ENCODE measurements around the gene CHMP3.

DNA sequence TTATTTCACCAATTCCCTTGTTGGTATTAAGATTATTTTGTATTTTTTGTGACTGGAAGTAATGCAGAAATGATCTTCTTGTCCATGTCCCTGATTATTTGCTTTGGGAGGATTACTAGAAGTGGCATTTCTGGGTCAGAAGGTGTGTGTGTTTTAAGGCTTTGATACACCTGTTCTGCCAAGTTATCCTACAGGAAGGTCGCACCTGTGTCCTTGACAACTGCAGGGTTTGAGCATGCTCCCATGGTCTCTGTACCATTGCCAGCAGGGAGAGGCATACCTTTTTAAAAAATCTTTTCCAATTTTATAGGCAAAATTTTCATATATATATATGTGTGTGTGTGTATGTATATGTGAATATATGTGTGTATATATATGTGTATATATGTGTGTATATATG, 92.4 kb downstream of the CHMP3 start:
- TF ChIP-seq RCOR1 (IDR thresholded peaks at IDR 0.05; ENCODE audit: low read length) (no peak), MAX (IDR thresholded peaks at IDR 0.05; ENCODE audit: low read depth) (no peak), NFIC (IDR thresholded peaks at IDR 0.05; ENCODE audit: borderline replicate concordance) (no peak), FOSL2 (IDR thresholded peaks at IDR 0.05; ENCODE audit: borderline replicate concordance, low read depth) (no peak), TCF12 (IDR thresholded peaks at IDR 0.05) (no peak), REST (IDR thresholded peaks at IDR 0.05; ENCODE audit: low read depth, low read length) (no peak), EP300 (IDR thresholded peaks at IDR 0.05; ENCODE audit: borderline replicate concordance in 1 of 2, low read depth in 1 of 2, low read length in 1 of 2) (no peak), ELF1 (IDR thresholded peaks at IDR 0.05) (no peak), EZH2phosphoT487 (IDR thresholded peaks at IDR 0.05; ENCODE audit: borderline replicate concordance, low read depth) (no peak), SMC3 (IDR thresholded peaks at IDR 0.05; ENCODE audit: low read depth, low read length) (no peak), RAD21 (IDR thresholded peaks at IDR 0.05; ENCODE audit: low read length) (no peak), FOXJ3 (CRISPR knock-in tag; IDR thresholded peaks at IDR 0.05) (no peak)
- TF ChIP-seq, protein P1, sequence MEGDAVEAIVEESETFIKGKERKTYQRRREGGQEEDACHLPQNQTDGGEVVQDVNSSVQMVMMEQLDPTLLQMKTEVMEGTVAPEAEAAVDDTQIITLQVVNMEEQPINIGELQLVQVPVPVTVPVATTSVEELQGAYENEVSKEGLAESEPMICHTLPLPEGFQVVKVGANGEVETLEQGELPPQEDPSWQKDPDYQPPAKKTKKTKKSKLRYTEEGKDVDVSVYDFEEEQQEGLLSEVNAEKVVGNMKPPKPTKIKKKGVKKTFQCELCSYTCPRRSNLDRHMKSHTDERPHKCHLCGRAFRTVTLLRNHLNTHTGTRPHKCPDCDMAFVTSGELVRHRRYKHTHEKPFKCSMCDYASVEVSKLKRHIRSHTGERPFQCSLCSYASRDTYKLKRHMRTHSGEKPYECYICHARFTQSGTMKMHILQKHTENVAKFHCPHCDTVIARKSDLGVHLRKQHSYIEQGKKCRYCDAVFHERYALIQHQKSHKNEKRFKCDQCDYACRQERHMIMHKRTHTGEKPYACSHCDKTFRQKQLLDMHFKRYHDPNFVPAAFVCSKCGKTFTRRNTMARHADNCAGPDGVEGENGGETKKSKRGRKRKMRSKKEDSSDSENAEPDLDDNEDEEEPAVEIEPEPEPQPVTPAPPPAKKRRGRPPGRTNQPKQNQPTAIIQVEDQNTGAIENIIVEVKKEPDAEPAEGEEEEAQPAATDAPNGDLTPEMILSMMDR (IDR thresholded peaks at IDR 0.05), result no peak
- TF ChIP-seq, protein P2, sequence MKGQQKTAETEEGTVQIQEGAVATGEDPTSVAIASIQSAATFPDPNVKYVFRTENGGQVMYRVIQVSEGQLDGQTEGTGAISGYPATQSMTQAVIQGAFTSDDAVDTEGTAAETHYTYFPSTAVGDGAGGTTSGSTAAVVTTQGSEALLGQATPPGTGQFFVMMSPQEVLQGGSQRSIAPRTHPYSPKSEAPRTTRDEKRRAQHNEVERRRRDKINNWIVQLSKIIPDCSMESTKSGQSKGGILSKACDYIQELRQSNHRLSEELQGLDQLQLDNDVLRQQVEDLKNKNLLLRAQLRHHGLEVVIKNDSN (IDR thresholded peaks at IDR 0.05; ENCODE audit: borderline replicate concordance, low read depth), result no peak
